GM19099 (cell line): ENCODE data around the gene MLLT10.

Experiments
- POLR2A ChIP-seq: IDR thresholded peaks from 3 replicates; pipeline ENCODE4 v1.6.1; 2011; ENCODE audit warnings: low read depth; ENCODE audit not compliant: insufficient read length; ENCODE audit errors: extremely low read depth

Gene MLLT10

GRCh38 chr10:21707498-21707897, 173.5 kb downstream of the MLLT10 start:
- no peak for TF ChIP-seq POLR2A

- TF ChIP-seq POLR2A = no peak
Measured at GRCh38 chr10:21712975-21713374, 178.9 kb downstream of the MLLT10 start.

GRCh38 chr10:21715531-21716195, 181.6 kb downstream of the MLLT10 start:
- TF ChIP-seq POLR2A = no peak

- TF ChIP-seq POLR2A = no peak
Measured at GRCh38 chr10:21719502-21719901, 185.5 kb downstream of the MLLT10 start.

DNA sequence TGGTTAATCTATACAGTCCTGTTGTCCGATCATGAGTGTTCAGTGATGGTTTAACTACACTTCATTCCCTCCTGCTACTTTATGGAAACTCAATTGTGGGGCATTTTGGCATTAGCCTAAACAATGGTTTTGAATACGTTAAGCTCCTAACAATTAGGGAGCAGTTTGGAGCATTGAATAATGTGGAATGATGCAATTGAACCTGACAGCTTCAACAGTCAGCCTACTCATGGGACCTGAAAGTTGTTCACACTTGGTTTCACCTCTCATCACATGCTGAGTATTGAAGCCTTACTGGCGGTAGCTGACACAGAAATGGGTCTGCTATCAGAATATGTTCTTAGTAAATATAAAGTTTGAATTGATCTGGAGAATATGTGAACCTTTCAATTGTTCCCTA, 186.1 kb downstream of the MLLT10 start:
- no peak for TF ChIP-seq POLR2A

- TF ChIP-seq POLR2A = no peak
Measured at GRCh38 chr10:21721000-21721665, 187.1 kb downstream of the MLLT10 start.

DNA sequence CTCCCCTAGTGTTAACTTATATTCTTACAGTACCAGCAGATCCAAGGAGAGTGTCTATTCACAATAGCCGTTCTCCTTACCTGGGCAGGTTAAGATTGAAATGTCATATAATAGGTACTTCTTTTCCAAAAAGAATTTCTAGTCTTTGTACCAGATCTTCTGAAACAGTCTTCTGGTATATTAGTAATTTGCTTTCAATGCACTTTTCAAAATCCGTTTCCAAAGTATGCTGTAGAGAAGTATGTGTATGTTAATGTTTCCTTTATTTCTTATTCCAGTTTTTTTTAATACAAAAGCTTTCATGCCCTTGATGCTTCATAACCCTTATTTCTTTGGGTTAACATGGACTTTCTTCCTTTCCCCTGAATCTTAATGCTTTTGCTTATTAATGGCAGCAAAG, 188.2 kb downstream of the MLLT10 start:
- TF ChIP-seq POLR2A = no peak

DNA sequence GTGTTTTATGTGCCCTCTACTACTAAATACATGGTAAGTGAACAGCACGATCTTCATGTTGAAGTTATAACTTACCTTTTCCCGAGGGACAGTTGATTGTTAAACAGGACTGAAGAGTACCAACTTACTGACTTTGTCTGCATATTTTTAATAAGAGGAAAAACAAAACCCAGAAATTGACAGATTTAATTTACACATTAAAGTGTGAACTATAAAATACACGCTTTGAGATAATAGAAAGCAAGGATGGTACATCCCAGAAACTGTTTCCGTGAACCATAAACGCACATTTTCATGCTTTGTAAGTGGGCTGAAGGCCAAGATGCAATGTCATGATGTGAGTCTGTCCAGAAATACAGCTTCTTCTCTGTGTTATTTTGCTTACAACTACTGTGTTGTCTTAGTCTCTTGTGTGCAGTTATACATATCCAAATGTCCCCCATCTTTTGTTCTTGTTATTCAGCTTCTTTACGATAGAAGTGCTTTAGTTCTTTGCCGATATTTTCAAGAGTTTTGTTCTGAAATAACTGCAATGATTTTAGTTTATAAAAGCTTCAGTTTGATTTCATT, 190.1 kb downstream of the MLLT10 start:
- TF ChIP-seq POLR2A = no peak

GRCh38 chr10:21724687-21725367, 190.8 kb downstream of the MLLT10 start:
- TF ChIP-seq POLR2A = no peak

GRCh38 chr10:21726601-21727225, 192.7 kb downstream of the MLLT10 start:
- TF ChIP-seq POLR2A = no peak

DNA sequence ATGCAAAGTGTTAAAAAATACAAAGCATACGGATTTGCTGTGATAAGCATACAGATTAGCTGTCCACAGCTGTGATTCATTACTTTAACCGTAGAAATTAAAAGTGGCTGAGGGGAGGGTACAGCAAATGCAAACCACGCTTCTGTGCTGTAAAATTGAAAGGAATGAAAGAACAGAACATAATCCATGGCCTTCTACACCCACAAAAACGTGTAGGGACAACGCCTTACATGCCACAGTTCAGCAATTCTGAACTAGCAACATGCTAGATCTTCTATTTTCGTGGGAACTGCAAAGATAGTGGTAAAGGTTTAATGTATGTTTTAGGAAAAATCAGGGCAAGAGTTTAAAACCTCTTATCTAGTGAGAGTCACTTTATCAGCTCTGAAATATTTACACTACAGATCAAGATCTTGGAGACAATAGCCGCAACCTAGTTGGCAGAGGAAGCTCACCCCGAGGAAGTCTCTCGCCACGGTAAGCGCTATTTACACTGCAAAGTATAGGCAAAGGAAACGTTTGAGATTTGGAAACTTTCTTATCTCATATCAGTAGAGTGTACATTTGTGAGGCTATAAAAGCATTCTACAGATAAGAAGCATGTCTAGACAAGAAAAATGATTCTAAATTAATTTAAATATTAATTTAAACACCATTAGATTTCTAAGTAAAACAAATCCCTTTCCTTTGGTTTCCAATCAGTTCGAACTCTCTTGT, 193.6 kb downstream of the MLLT10 start:
- TF ChIP-seq POLR2A = no peak

- TF ChIP-seq POLR2A = no peak
Measured at GRCh38 chr10:21728618-21729017, 194.6 kb downstream of the MLLT10 start.

DNA sequence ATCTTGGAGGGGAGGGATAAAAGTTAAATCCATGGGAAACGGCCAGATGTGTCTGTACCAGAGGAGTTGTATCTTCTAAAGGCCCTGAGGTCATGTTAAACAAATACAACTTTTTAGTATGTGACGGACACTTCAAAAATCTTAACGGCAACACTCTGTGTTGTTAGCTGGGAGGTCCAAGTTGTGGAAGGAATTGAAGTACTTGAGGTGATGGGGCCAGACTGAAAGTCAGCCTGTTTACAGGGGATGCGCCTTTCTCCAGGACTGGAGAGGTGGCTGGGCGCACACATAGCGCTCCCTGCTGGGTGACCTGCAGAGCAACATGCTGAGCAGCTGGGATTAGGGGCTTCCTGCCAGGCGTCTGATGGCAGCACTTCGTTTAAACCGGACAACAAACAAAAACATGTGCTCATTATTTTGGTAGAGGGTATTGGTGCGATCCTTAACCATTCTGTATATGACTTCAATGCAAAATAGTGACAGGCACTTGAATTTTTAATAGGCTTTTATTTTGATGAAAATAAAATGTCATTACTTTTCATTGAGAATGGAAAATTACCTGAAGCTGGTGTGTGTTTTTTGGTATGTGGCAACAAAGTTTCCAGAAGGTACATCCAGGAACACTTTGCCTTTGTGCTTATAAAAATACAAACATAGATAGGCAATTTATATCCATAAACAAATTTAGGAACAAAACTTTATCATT, 198.2 kb downstream of the MLLT10 start:
- TF ChIP-seq POLR2A = no peak

DNA sequence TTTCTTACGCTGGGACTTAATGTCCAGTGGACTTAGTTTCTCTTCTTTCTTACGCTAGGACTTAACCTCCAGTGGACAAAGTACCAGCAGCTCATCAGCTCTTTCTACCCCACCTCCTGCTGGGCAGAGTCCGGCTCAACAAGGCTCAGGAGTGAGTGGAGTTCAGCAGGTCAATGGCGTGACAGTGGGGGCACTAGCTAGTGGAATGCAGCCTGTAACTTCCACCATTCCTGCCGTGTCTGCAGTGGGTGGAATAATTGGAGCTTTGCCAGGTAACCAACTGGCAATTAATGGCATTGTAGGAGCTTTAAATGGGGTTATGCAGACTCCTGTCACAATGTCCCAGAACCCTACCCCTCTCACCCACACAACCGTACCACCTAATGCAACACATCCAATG, 199.7 kb downstream of the MLLT10 start:
- TF ChIP-seq POLR2A = no peak

DNA sequence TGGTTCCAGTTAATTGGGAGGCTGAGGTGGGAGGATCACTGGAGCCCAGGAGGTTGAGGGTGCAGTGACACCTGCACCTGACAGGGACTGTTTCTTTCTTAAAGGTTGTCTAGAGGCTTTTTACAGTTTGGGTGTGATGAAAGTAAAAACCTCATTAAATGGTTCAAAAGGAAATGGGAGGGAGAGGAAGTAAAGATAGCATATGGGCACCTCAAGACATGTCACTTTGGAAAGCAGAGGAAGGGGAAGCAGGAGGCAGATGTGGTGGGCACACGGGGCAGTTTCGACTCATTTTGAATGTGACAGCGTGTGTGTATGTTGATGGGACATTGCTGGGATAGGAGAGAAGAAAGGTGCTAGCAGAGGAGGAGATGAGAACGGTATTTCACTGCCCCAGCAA, 203.1 kb downstream of the MLLT10 start:
- no peak for TF ChIP-seq POLR2A

- no peak for TF ChIP-seq POLR2A
Measured at GRCh38 chr10:21740989-21741388, 207.0 kb downstream of the MLLT10 start.
